SK-N-SH treated with all-trans-retinoic acid at 6 μM for 48 hours (cell line): ENCODE results near the gene SERTAD3.
"Not testable (repeated sequence)": the region's sequence is repeated elsewhere in the genome, so short reads cannot be mapped to it uniquely, and the experiment has no call there.

Source experiments
- ARNTL ChIP-seq: fragments of 450-650 bp; formaldehyde crosslinking; IDR thresholded peaks from 2 replicates; pipeline ENCODE4 v1.5.0; 2020; ENCODE audit warnings: low read depth, mild to moderate bottlenecking, moderate library complexity, borderline replicate concordance
- GLIS3 ChIP-seq: fragments of 250-450 bp; sonication (Bioruptor Pico); IDR thresholded peaks from 2 replicates; pipeline ENCODE4 v1.5.0; 2020; ENCODE audit warnings: mild to moderate bottlenecking, moderate library complexity
- ISL1 ChIP-seq: fragments of 250-450 bp; sonication (Bioruptor Pico); IDR thresholded peaks from 2 replicates; pipeline ENCODE4 v2.1.2; 2022; ENCODE audit warnings: mild to moderate bottlenecking, moderate library complexity
- OSR1 ChIP-seq: fragments of 250-450 bp; sonication (Bioruptor Pico); IDR thresholded peaks from 2 replicates; pipeline ENCODE4 v1.8.0; 2022; ENCODE audit warnings: moderate library complexity, mild to moderate bottlenecking, inconsistent platforms
- TCF4 ChIP-seq: fragments of 250-450 bp; sonication (Bioruptor Pico); IDR thresholded peaks from 2 replicates; pipeline ENCODE4 v1.8.0; 2021; ENCODE audit warnings: mild to moderate bottlenecking, moderate library complexity, borderline replicate concordance
- TOX ChIP-seq: fragments of 250-450 bp; sonication (Bioruptor Pico); IDR thresholded peaks from 2 replicates; pipeline ENCODE4 v1.8.0; 2021; ENCODE audit warnings: mild to moderate bottlenecking, moderate library complexity, borderline replicate concordance
- ZC3H10 ChIP-seq: fragments of 250-450 bp; sonication (Bioruptor Pico); IDR thresholded peaks from 2 replicates; pipeline ENCODE4 v1.5.1; 2021; ENCODE audit warnings: mild to moderate bottlenecking, moderate library complexity
- ZNF8 ChIP-seq: fragments of 450-650 bp; formaldehyde crosslinking; IDR thresholded peaks from 2 replicates; pipeline ENCODE4 v1.5.0; 2020; ENCODE audit warnings: mild to moderate bottlenecking, moderate library complexity
- TF ChIP-seq, protein P1 (sequence below): fragments of 250-450 bp; sonication (Bioruptor Pico); IDR thresholded peaks from 2 replicates; pipeline ENCODE4 v1.8.0; 2021; ENCODE audit warnings: low read depth, mild to moderate bottlenecking, moderate library complexity, borderline replicate concordance

DNA sequence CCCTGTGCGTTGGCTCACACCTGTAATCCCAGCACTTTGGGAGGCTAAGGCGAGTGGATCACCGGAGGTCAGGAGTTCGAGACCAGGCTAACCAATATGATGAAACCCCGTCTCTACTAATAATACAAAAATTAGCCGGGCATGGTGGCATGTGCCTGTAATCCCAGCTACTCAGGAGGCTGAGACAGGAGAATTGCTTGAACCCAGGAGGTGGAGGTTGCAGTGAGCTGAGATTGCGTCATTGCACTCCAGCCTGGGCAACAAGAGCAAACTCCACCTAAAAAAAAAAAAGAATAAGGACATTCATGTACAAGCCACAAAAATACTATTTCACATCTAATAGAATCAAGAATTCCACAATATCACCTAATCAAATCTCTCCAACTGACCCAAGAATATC is 15.9 kb downstream of the SERTAD3 start:
- not testable (repeated sequence) for TF ChIP-seq TOX, ARNTL, OSR1, ISL1, ZNF8, TCF4, GLIS3, ZC3H10 (CRISPR knock-in tag)
- TF ChIP-seq, protein P1, sequence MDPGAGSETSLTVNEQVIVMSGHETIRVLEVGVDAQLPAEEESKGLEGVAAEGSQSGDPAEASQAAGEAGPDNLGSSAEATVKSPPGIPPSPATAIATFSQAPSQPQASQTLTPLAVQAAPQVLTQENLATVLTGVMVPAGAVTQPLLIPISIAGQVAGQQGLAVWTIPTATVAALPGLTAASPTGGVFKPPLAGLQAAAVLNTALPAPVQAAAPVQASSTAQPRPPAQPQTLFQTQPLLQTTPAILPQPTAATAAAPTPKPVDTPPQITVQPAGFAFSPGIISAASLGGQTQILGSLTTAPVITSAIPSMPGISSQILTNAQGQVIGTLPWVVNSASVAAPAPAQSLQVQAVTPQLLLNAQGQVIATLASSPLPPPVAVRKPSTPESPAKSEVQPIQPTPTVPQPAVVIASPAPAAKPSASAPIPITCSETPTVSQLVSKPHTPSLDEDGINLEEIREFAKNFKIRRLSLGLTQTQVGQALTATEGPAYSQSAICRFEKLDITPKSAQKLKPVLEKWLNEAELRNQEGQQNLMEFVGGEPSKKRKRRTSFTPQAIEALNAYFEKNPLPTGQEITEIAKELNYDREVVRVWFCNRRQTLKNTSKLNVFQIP = not testable (repeated sequence)
